IPS-20b (cell line): ENCODE data around the gene MARS1.
"Not testable (repeated sequence)": the region's sequence is repeated elsewhere in the genome, so short reads cannot be mapped to it uniquely, and the experiment has no call there.

Experiments used
- H3K27ac ChIP-seq: one replicate; pipeline ENCODE4 v1.5.1; 2013; ENCODE audit warnings: low read length
- H3K27me3 ChIP-seq: 2 replicates; pipeline ENCODE4 v1.6.1; 2013; ENCODE audit warnings: mild to moderate bottlenecking, low read length, inconsistent platforms; ENCODE audit not compliant: insufficient read depth
- H3K36me3 ChIP-seq: 2 replicates; pipeline ENCODE4 v1.6.1; 2013; ENCODE audit warnings: low read depth, mild to moderate bottlenecking, inconsistent platforms, low read length, moderate library complexity; ENCODE audit not compliant: insufficient read depth
- H3K4me1 ChIP-seq: 2 replicates; pipeline ENCODE4 v1.6.1; 2013; ENCODE audit warnings: mild to moderate bottlenecking, control low read depth, inconsistent platforms, low read length, moderate library complexity; ENCODE audit not compliant: insufficient read depth
- H3K4me3 ChIP-seq: 2 replicates; pipeline ENCODE4 v1.5.1; 2013; ENCODE audit warnings: mild to moderate bottlenecking, low read length, inconsistent platforms
- H3K9ac ChIP-seq: 2 replicates; pipeline ENCODE4 v1.6.1; 2013; ENCODE audit warnings: low read depth, mild to moderate bottlenecking, inconsistent platforms, low read length, moderate library complexity
- H3K9me3 ChIP-seq: 2 replicates; pipeline ENCODE4 v1.6.1; 2013; ENCODE audit warnings: mild to moderate bottlenecking, low read depth, low read length, inconsistent platforms; ENCODE audit not compliant: insufficient read depth

MARS1 gene

GRCh38 chr12:57552306-57552651 is 64.4 kb downstream of the MARS1 start:
- Histone ChIP-seq H3K36me3 (peaks cover 5% of the 10 kb centered on the region; the same call in 1 of the 2 replicates), H3K4me1 (peaks cover 18% of the 10 kb centered on the region), H3K27me3 (peaks cover 31% of the 10 kb centered on the region), H3K9me3 (no peaks in the 10 kb centered on the region), H3K9ac (peak overlapping the region; percentile 15; the same call in 1 of the 2 replicates), H3K27ac (no peak overlapping the region), H3K4me3 (peak overlapping the region; percentile 11; the same call in 1 of the 2 replicates)

GRCh38 chr12:57552835-57553313 is 65.0 kb downstream of the MARS1 start:
- H3K4me1 ChIP-seq: peaks cover 18% of the 10 kb centered on the region
- H3K36me3 ChIP-seq: peaks cover 5% of the 10 kb centered on the region; the same call in 1 of the 2 replicates
- H3K9me3 ChIP-seq: no peaks in the 10 kb centered on the region
- no peak overlapping the region for H3K27ac ChIP-seq
- peaks cover 25% of the 10 kb centered on the region for H3K27me3 ChIP-seq
- no peak overlapping the region for H3K4me3 ChIP-seq
- H3K9ac ChIP-seq: peak overlapping the region; percentile 28; the same call in 1 of the 2 replicates

GRCh38 chr12:57553343-57554202 is 65.7 kb downstream of the MARS1 start:
- Histone ChIP-seq H3K9me3 (no peaks in the 10 kb centered on the region), H3K9ac (no peak overlapping the region; the same call in 1 of the 2 replicates), H3K36me3 (peaks cover 5% of the 10 kb centered on the region; the same call in 1 of the 2 replicates), H3K4me3 (no peak overlapping the region), H3K27me3 (peaks cover 18% of the 10 kb centered on the region), H3K4me1 (peaks cover 18% of the 10 kb centered on the region), H3K27ac (no peak overlapping the region)

- H3K27me3 ChIP-seq: peaks cover 9% of the 10 kb centered on the region
- H3K9me3 ChIP-seq: no peaks in the 10 kb centered on the region
- peaks cover 15% of the 10 kb centered on the region for H3K4me1 ChIP-seq
These were observed 66.6 kb downstream of the MARS1 start for GRCh38 chr12:57554453-57554852.

GRCh38 chr12:57554897-57555296 is 67.0 kb downstream of the MARS1 start:
- Histone ChIP-seq H3K27me3 (peaks cover 7% of the 10 kb centered on the region; the same call in 1 of the 2 replicates), H3K9me3 (no peaks in the 10 kb centered on the region)

More at GRCh38 chr12:57554453-57554852, 66.6 kb downstream of the MARS1 start:
- no peak overlapping the region for H3K4me3 ChIP-seq
- peaks cover 5% of the 10 kb centered on the region; the same call in 1 of the 2 replicates for H3K36me3 ChIP-seq
- no peak overlapping the region for H3K9ac ChIP-seq
- H3K27ac ChIP-seq: no peak overlapping the region

GRCh38 chr12:57558864-57559263 is 71.0 kb downstream of the MARS1 start:
- H3K9ac ChIP-seq: no peak overlapping the region
- H3K27ac ChIP-seq: no peak overlapping the region
- H3K4me1 ChIP-seq: no peaks in the 10 kb centered on the region
- H3K36me3 ChIP-seq: peaks cover 10% of the 10 kb centered on the region
- no peak overlapping the region for H3K4me3 ChIP-seq
- no peaks in the 10 kb centered on the region for H3K27me3 ChIP-seq
- H3K9me3 ChIP-seq: no peaks in the 10 kb centered on the region

More at GRCh38 chr12:57554897-57555296, 67.0 kb downstream of the MARS1 start:
- Histone ChIP-seq H3K36me3 (peaks cover 5% of the 10 kb centered on the region; the same call in 1 of the 2 replicates), H3K27ac (no peak overlapping the region), H3K9ac (no peak overlapping the region), H3K4me1 (peaks cover 13% of the 10 kb centered on the region), H3K4me3 (no peak overlapping the region)

- H3K4me3 ChIP-seq: no peak overlapping the region
- H3K9ac ChIP-seq: no peak overlapping the region
- no peak overlapping the region for H3K27ac ChIP-seq
- H3K9me3 ChIP-seq: no peaks in the 10 kb centered on the region
- H3K4me1 ChIP-seq: no peaks in the 10 kb centered on the region
- H3K36me3 ChIP-seq: peaks cover 23% of the 10 kb centered on the region
- H3K27me3 ChIP-seq: no peaks in the 10 kb centered on the region
These were observed 72.6 kb downstream of the MARS1 start for GRCh38 chr12:57560516-57560915.

- not testable (repeated sequence) for H3K27ac ChIP-seq, H3K9ac ChIP-seq, H3K27me3 ChIP-seq, H3K4me3 ChIP-seq, H3K4me1 ChIP-seq, H3K9me3 ChIP-seq
- peaks cover 23% of the 10 kb centered on the region for H3K36me3 ChIP-seq
These were observed 73.2 kb downstream of the MARS1 start for GRCh38 chr12:57561117-57561516.

- Histone ChIP-seq H3K27ac (no peak overlapping the region), H3K4me3 (no peak overlapping the region), H3K9ac (no peak overlapping the region), H3K4me1 (no peaks in the 10 kb centered on the region), H3K9me3 (no peaks in the 10 kb centered on the region), H3K27me3 (no peaks in the 10 kb centered on the region), H3K36me3 (peaks cover 28% of the 10 kb centered on the region)
These were observed 75.5 kb downstream of the MARS1 start for GRCh38 chr12:57563358-57563757.

GRCh38 chr12:57564178-57564740 is 76.4 kb downstream of the MARS1 start:
- Histone ChIP-seq H3K4me1 (no peaks in the 10 kb centered on the region), H3K9ac (no peak overlapping the region), H3K9me3 (no peaks in the 10 kb centered on the region), H3K4me3 (no peak overlapping the region), H3K27me3 (no peaks in the 10 kb centered on the region), H3K27ac (no peak overlapping the region), H3K36me3 (peaks cover 35% of the 10 kb centered on the region)
